Stimulated activated CD4-positive, alpha-beta T cell treated with anti-CD3 and anti-CD28 coated beads, Interleukin-4, amount 100 ng/mL, for 48 hours (primary cell): ENCODE data around the gene GJA9.

Experiments used
- DNase-seq, 2 donors: peaks; one replicate each; pipeline ENCODE4 v3.0.0-alpha.2; 2020; ENCODE audit warnings: low read depth in 2 of 2

GJA9 gene

GRCh38 chr1:38831731-38832369 lies 49.5 kb downstream of the GJA9 start:
- DNase-seq: no peak

- DNase-seq: no peak
Measured at GRCh38 chr1:38829368-38829767, 52.0 kb downstream of the GJA9 start.

- no peak for DNase-seq
Measured at GRCh38 chr1:38827318-38827717, 54.1 kb downstream of the GJA9 start.

- DNase-seq: no peak
Measured at GRCh38 chr1:38826886-38827285, 54.5 kb downstream of the GJA9 start.

- no peak for DNase-seq
Measured at GRCh38 chr1:38826262-38826661, 55.1 kb downstream of the GJA9 start.
